Keratinocyte (primary cell): Measurements from ENCODE around the gene C1QTNF3. TPM values are rescaled to one million over a fixed set of nuclear protein-coding genes. Genes with fewer than 3 reads are reported as not detected.

Source experiments
- DNase-seq: peaks from one replicate; pipeline ENCODE4 v3.0.0-alpha.2; 2011; ENCODE audit warnings: low read depth, missing footprints, low spot score
- FAIRE-seq: peaks from 2 replicates; lab custom pipeline; 2011; peaks lifted over from hg19 to GRCh38; lab: Jason Lieb, UNC
- H2AFZ ChIP-seq: 2 replicates; pipeline ENCODE4 v1.6.0; 2012; ENCODE audit warnings: low read length, control low read depth, inconsistent platforms; ENCODE audit not compliant: control insufficient read depth
- H3K27ac ChIP-seq: 2 replicates; pipeline ENCODE4 v1.5.1; 2011; ENCODE audit warnings: low read length; ENCODE audit not compliant: control insufficient read depth, insufficient read depth
- H3K27me3 ChIP-seq: 3 replicates; pipeline ENCODE4 v1.6.0; 2011; ENCODE audit warnings: low read length; ENCODE audit not compliant: control insufficient read depth, insufficient read depth; ENCODE audit errors: extremely low read depth
- H3K36me3 ChIP-seq, 2 experiments: 2 replicates in 1 of 2; 3 replicates in 1 of 2; pipeline ENCODE4 v1.5.1; 2011; ENCODE audit warnings: low read length in 2 of 2, mild to moderate bottlenecking in 1 of 2; ENCODE audit not compliant: control insufficient read depth in 2 of 2, insufficient read depth in 2 of 2; ENCODE audit errors: extremely low read depth in 1 of 2
- H3K4me1 ChIP-seq: 3 replicates; pipeline ENCODE4 v1.5.1; 2011; ENCODE audit warnings: low read length; ENCODE audit not compliant: control insufficient read depth, insufficient read depth; ENCODE audit errors: extremely low read depth
- H3K4me2 ChIP-seq: 3 replicates; pipeline ENCODE4 v1.6.0; 2011; ENCODE audit warnings: low read depth, low read length; ENCODE audit not compliant: control insufficient read depth, insufficient read depth; ENCODE audit errors: extremely low read depth
- H3K4me3 ChIP-seq, 3 experiments: fragments of 200-600 bp in 1 of 3; sonication (generic) in 1 of 3; 2 replicates in 2 of 3; 3 replicates in 1 of 3; pipeline ENCODE4 v1.5.1; 2011 to 2016; ENCODE audit warnings: low read length in 3 of 3, mild to moderate bottlenecking in 3 of 3, control low read depth in 2 of 3, inconsistent platforms in 1 of 3, low read depth in 1 of 3, mixed read lengths in 1 of 3, mixed run types in 1 of 3, moderate library complexity in 1 of 3; ENCODE audit not compliant: control insufficient read depth in 2 of 3, insufficient read depth in 2 of 3; ENCODE audit errors: extremely low read depth in 1 of 3
- H3K79me2 ChIP-seq: 2 replicates; pipeline ENCODE4 v1.6.0; 2012; ENCODE audit warnings: low read length; ENCODE audit not compliant: control insufficient read depth, insufficient read depth
- H3K9ac ChIP-seq: 3 replicates; pipeline ENCODE4 v1.6.0; 2011; ENCODE audit warnings: low read length; ENCODE audit not compliant: control insufficient read depth, insufficient read depth; ENCODE audit errors: extremely low read depth
- H3K9me1 ChIP-seq: 3 replicates; pipeline ENCODE4 v1.6.0; 2011; ENCODE audit warnings: low read length; ENCODE audit not compliant: control insufficient read depth, insufficient read depth; ENCODE audit errors: extremely low read depth
- H3K9me3 ChIP-seq: 2 replicates; pipeline ENCODE4 v1.5.1; 2012; ENCODE audit warnings: low read depth, low read length; ENCODE audit not compliant: control insufficient read depth
- H4K20me1 ChIP-seq: 3 replicates; pipeline ENCODE4 v1.6.0; 2011; ENCODE audit warnings: low read length; ENCODE audit not compliant: control insufficient read depth, insufficient read depth; ENCODE audit errors: extremely low read depth
- EZH2 ChIP-seq: IDR thresholded peaks from one replicate; pipeline ENCODE4 v1.6.1; 2012; ENCODE audit warnings: inconsistent platforms, mild to moderate bottlenecking, low read length, moderate library complexity
- dilution Hi-C: fragments of 300-500 bp; cut with MboI; formaldehyde crosslinking; loops from one replicate; pipeline ENCODE4 v1.7.0; 2020; ENCODE audit warnings: low sequenced_read_pairs; ENCODE audit not compliant: extremely low pct_ligation_motif_present
- polyA plus RNA-seq, 5 experiments: library from polyadenylated mRNA; depleted of rRNA in 3 of 5; stranded (reverse) in 3 of 5; stranded (forward) in 1 of 5; unstranded in 1 of 5; fragments of >200 nt; gene quantifications; 1 replicate in 1 of 5; 2 replicates in 3 of 5; 3 replicates in 1 of 5; pipeline versions ENCODE4 v1.2.1 to v1.2.3, GENCODE V29; 2011 to 2012; ENCODE audit warnings: missing spikeins in 2 of 5, low read depth in 1 of 5, low replicate concordance in 1 of 5
- TF ChIP-seq, protein P1 (sequence below), 3 experiments: IDR thresholded peaks in 1 of 3; conservative IDR thresholded peaks in 1 of 3; optimal IDR thresholded peaks in 1 of 3; 2 replicates in 2 of 3; 3 replicates in 1 of 3; pipeline versions ENCODE3 to v1.5.1; 2011; ENCODE audit warnings: low read length in 3 of 3, mild to moderate bottlenecking in 3 of 3, moderate library complexity in 2 of 3, control low read depth in 1 of 3, inconsistent platforms in 1 of 3; ENCODE audit not compliant: insufficient read depth in 2 of 3; ENCODE audit errors: extremely low read depth in 1 of 3

C1QTNF3 gene
- polyA plus RNA-seq, 1 donor (not counting 4 experiments of a cell fraction or from before 2014, with no cell fraction given), result 1.0 TPM

DNA sequence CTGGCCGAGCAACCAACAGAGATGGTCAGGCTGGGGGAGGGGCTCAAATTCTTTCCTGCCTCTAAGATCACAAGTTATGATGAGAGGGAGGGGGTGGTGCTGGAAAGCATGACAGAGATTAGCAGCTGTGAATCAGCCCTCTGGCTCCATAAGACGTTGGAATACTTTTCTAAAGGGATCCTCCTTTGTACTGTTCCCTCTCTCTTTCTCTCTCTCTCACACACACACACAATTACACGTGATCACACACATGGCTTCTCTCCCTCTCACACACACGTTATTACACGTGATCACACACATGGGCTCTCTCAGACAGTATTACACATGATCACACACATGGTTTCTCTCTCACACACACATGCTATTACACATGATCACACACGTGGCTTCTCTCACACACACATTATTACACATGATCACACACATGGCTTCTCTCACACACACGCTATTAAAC is 58.3 kb downstream of the C1QTNF3 start, which contains the start of gene SLC45A2:
Gene SLC45A2, minus strand, starts transcription at position 23 of the 454 bp plus-strand sequence. CDS start 110 bp downstream, outside the sequence.
- Histone ChIP-seq H3K4me1 (no peaks in the 10 kb centered on the region), H3K9ac (no peak within 1 kb of the TSS), H3K4me2 (no peak within 1 kb of the TSS), H3K27me3 (no peaks in the 10 kb centered on the region), H3K36me3 (peaks cover 6 to 7% of the 10 kb centered on the region in 2 experiments), H3K79me2 (no peaks in the 10 kb centered on the region), H2AFZ (no peak within 1 kb of the TSS), H3K4me3 (no peak within 1 kb of the TSS), H3K27ac (no peak within 1 kb of the TSS), H3K9me1 (no peaks in the 10 kb centered on the region), H4K20me1 (no peaks in the 10 kb centered on the region), H3K9me3 (no peaks in the 10 kb centered on the region)
- dilution Hi-C loops, result no loop called here
- DNase-seq (no peak), FAIRE-seq (no peak)
- no peak for TF ChIP-seq EZH2
- TF ChIP-seq, protein P1, sequence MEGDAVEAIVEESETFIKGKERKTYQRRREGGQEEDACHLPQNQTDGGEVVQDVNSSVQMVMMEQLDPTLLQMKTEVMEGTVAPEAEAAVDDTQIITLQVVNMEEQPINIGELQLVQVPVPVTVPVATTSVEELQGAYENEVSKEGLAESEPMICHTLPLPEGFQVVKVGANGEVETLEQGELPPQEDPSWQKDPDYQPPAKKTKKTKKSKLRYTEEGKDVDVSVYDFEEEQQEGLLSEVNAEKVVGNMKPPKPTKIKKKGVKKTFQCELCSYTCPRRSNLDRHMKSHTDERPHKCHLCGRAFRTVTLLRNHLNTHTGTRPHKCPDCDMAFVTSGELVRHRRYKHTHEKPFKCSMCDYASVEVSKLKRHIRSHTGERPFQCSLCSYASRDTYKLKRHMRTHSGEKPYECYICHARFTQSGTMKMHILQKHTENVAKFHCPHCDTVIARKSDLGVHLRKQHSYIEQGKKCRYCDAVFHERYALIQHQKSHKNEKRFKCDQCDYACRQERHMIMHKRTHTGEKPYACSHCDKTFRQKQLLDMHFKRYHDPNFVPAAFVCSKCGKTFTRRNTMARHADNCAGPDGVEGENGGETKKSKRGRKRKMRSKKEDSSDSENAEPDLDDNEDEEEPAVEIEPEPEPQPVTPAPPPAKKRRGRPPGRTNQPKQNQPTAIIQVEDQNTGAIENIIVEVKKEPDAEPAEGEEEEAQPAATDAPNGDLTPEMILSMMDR (optimal IDR thresholded peaks at IDR 0.05 in 1 of 3, IDR thresholded peaks at IDR 0.05 in 1 of 3, conservative IDR thresholded peaks at IDR 0.05 in 1 of 3; ENCODE audit: extremely low read depth in 1 of 3, insufficient read depth in 2 of 3, low read length in 3 of 3), result no peak

DNA sequence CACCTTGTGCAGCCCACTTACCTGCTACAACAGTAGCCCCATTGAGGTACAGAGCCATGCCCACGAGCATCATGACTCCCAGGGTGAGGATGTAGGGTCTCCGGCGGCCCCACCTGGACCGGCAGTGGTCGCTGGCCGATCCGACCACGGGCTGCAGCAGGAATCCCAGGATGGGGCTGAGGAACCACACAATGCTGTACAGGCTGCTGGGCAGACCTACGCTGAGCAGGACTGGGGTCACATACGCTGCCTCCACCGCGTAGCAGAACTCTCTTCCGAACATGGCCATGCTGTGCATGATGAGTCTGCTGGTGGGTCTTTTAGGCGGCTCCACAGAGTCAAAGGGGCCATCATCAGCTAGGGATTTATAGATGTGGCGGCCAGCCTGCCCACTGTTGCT is 58.8 kb downstream of the C1QTNF3 start:
- H3K4me1 ChIP-seq, result no peaks in the 10 kb centered on the region
- H3K27me3 ChIP-seq, result no peaks in the 10 kb centered on the region
- no peak overlapping the region for H3K9ac ChIP-seq
- dilution Hi-C loops, result no loop called here
- no peak overlapping the region for H3K4me2 ChIP-seq
- no peaks in the 10 kb centered on the region for H3K79me2 ChIP-seq
- TF ChIP-seq, protein P1 (optimal IDR thresholded peaks at IDR 0.05 in 1 of 3, IDR thresholded peaks at IDR 0.05 in 1 of 3, conservative IDR thresholded peaks at IDR 0.05 in 1 of 3; ENCODE audit: extremely low read depth in 1 of 3, insufficient read depth in 2 of 3, low read length in 3 of 3), result no peak
- no peak for TF ChIP-seq EZH2
- no peak for FAIRE-seq
- DNase-seq, result no peak
- peaks cover 6 to 7% of the 10 kb centered on the region in 2 experiments for H3K36me3 ChIP-seq
- no peaks in the 10 kb centered on the region for H4K20me1 ChIP-seq
- no peak overlapping the region for H3K4me3 ChIP-seq
- no peaks in the 10 kb centered on the region for H3K9me1 ChIP-seq
- no peak overlapping the region for H3K27ac ChIP-seq
- H3K9me3 ChIP-seq, result no peaks in the 10 kb centered on the region
- no peak overlapping the region for H2AFZ ChIP-seq
